Stimulated activated CD4-positive, alpha-beta T cell treated with anti-CD3 and anti-CD28 coated beads, Interleukin-15, amount 100 ng/mL, for 48 hours (primary cell): ENCODE data around the gene SYPL1.

ENCODE experiments used
- DNase-seq, 2 donors: peaks; one replicate each; pipeline ENCODE4 v3.0.0-alpha.2; 2020; ENCODE audit warnings: low read depth in 2 of 2

Gene SYPL1

DNA sequence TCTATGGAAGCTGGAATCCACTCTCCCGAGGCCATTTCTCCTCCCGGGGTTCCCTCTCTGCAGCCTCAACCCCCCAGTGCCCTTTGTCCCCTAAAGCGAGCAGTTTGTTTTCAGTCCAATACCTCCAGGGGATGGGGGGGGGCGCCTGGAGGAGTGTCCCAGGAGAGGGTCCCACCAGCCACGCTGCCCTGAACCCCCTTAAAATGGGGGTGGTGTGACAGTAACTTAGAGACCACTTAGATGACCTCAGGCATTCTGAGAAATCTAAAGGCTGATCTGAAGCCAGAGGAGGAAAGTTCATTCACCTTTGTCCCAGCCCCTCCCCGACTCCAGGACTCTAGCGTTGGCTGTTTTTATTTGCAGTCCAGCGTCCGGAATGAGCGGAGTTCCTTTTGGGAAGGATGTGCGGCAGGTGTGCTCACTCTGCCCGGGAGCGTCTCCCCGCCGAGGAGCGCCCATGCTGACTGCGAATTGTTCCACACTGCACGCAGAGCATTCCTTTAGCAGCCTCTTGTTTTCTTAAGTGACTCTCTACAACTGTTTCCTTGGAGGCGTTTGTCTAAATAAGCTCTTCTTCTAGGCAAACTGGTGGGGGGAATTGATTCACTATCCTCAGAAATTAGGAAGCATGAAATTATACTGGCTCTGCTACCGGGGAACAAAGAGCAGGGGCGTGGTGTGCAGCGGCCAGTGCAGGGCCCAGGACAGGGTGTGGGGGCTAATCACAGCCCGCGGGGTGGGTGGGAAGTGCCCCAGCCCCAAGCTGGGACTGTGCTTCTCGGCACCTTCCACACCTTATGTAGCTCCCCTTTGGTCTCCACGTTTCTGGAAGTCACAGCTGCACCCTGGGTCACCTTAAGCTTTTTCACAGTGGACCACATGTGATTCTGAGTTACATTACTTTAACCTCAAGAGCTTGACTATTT, 46.3 kb downstream of the SYPL1 start:
- DNase-seq, result no peak

DNA sequence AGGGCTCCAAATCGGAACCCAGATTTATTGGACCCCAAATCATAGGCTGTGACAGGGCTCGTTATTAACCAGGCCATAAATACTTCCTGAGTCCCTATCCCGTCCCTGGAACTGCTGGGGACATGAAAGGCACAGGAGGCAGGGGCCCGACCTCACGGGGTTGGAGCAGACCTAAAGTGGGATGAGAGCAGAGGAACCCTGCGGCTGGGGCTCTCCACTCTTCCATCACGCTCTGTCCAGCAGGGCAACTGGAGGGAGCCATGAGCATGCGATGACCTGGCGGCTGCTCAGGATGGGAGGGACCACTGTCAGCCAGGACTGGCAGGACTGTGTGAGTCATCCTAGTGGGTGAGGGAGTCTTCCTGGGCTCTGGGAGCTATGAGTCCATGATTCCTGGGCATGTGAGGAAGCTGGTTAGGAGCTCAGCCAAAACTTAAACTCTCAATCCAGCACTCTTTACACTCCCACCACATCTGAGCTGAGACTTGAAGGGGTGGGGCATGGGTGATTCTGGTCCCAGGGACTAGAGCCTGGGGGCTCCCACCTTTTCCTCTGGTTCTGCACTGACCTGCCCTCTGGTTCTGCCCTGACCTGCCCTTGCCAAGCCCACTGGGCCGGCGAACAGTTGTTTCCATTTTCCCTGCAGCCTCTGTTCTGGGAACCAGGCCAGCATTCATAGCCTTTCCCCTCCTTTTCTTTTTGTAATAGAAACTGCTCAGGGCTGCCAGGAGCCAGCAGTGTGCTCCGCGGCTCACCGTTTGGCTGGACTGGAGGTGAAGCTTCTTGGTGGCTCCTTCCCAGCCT, 47.1 kb downstream of the SYPL1 start:
- DNase-seq, result no peak

DNA sequence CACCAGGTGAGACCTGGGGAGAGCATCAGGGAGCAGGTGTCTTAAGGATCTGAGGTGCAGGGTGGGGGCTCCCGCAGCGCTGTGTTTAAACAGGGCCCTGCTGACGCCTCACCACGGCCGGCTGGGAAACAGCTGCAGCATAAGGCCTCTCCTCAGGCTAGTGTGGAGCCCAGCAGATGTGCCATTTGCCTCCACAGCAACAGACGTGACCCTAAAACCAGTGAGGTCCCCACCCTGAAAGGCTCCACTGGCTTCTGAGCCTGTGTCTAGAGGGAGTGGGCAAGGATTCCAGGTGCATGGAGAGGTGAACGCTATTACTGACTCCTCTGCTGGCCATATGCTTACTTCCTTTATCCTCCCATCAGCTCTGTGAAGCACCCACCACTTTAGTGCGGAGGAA, 47.8 kb downstream of the SYPL1 start:
- no peak for DNase-seq

DNA sequence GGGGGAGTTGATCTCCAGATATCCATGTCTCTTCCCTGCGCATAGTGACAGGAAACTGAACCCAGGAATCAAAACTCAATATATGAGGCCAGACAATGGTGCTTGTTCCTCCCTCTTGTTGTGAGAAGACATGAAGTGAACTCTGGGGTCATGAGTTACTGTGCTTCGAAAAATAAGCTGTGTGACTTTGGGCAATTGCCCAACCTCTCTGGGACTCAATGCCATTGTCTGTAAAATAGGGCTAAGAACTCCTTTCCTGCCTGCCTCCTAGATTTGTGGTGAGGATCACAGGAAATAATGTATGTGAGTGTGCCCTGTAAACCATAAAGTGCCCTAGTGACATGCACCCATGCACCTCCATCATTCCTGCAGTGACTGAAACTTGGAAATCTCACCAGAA, 48.4 kb downstream of the SYPL1 start:
- DNase-seq, result no peak

DNA sequence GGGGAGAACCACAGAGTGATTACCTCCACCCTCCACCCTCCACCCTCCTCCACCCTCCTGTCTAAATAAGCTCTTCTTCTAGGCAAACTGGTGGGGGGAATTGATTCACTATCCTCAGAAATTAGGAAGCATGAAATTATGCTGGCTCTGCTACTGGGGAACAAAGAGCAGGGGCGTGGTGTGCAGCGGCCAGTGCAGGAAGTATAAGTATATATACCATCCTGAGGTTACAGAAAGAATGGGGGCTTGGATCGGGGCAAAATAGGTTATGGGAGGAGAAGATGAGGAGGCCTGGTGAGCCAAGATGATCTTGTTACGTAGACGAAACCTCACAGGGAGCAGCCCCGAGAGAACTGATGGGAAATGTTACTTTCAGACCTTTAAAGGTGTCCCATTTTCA, 49.1 kb downstream of the SYPL1 start:
- DNase-seq, result no peak

DNA sequence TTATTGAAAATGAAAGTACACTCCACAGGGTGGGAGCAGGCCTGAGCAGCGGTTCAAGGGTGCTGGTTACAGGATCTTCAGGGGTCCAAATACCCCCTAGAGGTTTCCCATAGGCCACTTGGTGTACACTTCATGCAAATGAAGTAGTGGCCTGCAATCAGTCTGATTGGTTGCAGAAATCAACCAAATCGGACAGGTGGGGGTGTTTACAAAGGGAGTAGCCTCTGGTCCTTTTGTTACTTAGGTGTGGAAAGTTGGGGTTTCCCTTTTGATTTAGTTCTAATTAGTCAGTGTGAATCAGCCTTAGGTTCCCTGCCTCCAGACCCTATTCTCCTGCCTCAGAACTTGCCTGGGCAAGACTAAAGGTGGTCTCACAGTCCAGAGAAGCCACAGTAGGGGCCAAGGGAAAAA, 49.6 kb downstream of the SYPL1 start:
- no peak for DNase-seq

DNA sequence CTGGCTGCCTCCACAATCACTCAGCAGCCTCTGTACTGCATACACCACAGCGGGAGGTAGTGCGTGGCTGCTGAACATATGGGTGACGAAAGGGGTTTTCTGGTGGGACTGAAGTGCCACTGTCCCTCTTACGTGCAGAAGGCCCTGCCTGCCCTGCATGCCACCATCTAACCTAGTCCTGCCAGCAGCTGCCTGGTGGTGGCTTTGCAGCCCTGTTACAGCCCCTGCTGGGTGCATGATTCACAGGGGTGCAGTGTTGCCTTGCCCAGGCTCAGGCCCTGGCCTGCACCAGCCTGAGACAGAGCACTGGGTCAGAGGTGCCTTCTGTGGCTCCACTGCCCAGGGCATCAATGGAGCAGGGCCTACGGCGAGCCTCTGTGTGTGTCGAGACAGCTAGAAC, 50.1 kb downstream of the SYPL1 start:
- no peak for DNase-seq

DNA sequence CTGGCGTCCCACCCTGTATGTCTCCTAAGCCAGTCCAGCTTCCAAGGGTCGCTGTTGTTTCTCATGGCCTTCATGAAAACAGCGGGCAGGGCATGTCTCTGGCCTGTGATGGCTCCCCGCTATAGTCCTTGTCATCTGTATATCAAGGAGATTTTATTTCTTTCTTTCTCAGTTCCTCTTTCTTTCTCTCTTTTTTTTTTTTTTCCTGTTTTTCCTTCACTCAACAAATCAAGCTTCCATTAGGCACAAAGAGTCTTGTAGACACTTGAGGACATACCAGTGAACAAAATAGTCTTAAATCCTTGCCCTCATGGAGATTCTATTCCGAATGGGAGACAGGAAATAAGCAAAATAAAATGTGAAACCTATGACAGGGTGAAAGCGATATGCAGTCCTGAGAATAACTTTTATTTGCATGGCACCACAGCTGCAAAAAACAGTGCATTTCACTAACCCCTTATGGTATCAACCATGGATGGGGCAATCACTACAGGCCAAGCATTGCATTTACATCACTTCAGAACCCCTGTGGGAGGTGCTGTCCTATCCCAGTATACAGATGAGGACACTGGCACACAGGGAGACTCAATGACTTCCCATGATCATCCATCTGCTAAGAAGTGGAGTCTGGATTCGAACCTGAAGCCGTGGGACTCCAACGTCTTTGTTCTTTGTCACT, 50.7 kb downstream of the SYPL1 start:
- DNase-seq, result no peak

DNA sequence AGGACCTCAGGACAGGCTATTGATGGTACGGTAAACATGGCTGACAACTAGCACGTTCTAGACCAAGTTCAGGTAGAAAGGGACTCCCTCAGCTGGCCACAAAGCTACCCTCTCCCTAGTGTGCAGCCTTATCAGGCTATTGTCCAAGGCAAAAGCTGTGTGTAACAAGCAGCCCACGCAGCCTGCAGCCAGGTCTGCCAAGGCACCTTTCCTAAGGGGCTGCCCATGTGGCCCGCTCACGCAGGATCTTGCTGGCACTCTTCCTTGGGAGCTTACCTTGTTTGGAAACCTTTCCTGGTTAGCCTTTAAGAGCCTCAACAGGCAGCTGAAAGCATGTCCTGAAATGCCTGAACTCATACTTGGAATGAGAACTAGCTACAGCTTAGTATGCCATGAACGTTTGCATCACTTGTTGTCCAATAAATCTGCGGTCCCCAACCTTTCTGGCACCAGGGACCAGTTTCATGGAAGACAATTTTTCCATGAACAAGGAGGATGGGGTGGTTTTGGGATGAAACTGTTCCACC, 51.7 kb downstream of the SYPL1 start:
- no peak for DNase-seq

DNA sequence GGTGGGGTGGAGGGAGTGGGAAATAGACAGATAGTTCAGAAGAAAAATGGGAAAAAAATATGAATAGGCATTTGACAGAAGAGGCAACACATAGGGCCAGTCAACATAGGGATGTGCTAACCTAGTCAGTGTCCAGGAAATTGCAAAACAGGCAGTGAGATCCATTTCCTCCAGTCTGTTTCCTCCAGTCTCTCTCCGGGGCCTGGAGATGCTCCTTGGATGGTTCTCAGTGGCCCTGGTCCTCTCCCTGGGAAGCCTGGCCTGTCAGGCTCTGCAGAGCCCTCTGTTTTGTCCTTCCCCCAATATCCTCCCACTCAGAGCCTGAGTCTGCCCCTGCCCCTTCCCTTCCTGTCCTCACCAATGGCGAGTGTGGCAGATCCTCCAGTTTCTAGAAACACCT, 52.6 kb downstream of the SYPL1 start:
- DNase-seq, result no peak

DNA sequence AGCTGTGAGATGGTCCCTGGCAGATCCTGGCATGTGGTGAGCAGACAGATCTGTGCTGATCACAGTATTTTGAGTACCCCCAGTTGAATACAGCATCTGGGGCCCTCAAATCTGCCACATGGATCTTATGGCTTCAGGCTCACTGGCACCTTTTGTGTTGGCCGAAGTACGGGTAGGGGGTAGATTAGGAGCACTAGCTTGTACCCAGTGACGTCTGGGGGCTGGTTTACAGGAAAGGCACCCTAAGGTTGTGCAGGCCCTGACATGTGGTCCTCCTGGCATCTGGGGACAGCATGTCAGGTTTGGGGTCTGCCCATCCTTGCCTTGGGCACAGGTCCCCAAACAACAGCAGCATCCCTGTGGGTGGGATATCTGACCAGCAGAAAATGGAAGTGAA, 53.2 kb downstream of the SYPL1 start:
- no peak for DNase-seq

DNA sequence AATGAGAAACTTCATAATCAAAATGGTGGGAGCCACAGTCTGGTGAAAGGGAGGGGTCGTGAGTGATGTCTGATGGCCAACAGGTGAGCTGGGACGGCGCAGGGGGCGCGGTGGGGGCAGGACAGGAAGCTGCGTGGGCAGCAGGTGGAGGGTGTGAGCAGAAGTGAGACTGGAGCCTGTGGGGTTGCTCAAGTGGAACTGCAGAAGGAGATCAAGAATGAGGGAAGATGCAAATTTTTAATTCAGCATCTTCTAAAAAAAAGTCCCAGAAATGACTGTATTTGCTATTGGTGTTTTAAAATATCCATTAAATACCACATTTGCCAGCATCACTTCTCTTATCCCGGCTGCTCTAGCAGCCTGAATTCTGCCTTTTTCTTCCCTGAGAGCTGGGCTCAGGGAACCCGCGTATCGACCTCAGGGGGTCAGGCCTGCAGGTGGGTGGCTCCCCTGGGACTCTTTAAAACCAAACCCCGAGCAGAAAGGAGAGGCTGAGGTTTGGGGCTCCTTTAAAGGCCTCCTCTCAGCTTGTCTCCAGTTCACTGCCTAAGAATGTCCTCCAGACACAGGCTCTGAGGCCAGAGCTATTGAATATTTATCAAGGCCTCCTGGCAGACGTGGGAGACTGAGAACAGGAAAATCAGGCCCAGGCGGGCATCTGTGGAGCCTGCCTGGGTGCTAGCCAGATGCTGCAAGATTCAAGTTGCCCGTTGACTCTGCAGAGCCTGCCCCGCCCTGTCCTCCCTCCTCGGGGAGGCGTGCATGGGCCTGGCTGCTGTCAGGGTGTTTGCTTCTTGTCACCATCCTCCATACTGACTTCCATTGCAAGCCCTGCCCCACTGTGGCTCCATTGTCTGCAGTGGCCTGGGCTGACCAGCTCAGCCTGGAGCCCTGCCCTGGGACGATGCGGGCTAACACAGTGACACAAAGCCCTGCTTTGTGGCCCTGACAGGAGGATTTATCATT, 53.9 kb downstream of the SYPL1 start:
- DNase-seq, result no peak

DNA sequence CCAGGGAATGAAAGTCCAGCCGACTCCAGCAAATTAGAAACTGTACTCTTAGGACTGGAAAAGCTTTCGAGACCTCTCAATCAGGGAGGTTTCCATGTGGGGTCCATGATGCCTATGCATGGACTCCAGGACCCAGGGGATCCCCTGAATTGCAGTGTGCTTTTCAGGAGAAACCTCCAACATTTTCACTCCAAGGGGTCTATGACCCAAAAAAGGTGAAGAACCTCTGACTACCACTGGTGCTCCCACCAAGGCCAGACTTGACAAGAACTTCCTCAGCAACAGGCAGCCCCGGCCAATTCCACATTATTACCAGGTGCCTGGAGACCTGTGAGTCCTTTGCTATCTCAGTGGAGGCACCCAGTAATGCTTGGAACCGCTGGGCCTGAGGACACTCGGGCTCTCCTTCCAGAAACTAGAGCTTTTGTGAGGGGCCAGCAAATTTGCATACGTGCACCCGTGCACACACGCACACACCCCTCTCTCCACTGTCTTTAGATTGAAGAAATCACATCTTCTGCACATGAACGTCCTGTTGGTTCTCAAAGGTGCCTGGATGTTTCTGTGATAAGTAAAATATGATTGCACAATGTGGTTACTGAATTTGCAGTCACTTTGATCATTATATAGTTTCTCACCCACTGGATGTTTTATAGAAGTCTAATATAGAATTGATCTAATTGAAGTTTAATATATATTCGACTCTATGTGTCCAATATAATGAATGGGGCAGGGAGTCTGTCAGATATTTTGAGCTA, 54.7 kb downstream of the SYPL1 start:
- no peak for DNase-seq

DNA sequence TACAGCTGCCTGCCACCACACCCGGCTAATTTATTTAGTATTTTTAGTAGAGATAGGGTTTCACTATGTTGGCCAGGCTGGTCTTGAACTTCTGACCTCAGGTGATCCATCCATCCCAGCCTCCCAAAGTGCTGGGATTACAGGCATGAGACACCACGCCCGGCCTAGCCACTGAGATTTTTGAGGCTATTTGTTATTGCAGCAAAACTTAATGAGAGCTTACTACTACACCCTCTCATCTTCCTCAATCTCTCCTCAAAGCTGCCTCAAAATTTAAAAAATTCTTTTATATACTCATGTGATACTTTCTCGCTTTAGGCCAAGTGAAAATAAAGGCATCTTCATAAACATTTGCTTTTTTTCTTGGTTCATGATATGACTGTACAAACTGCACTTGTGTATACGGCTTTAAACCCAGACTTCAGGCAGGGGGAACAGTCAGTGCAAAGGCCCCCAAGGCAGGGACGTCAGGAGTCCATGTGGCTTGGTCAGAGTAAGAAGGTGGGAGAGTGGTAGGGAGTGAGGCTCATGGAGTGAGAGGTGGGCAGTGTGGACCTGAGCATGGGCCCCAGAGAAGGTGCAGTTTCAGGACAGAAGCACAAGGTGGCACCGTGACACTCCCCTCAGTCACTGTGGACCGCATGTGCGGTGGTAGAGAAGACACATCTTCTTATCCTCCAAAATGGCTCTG, 55.5 kb downstream of the SYPL1 start:
- peak; percentile 46 to 50 for DNase-seq

DNA sequence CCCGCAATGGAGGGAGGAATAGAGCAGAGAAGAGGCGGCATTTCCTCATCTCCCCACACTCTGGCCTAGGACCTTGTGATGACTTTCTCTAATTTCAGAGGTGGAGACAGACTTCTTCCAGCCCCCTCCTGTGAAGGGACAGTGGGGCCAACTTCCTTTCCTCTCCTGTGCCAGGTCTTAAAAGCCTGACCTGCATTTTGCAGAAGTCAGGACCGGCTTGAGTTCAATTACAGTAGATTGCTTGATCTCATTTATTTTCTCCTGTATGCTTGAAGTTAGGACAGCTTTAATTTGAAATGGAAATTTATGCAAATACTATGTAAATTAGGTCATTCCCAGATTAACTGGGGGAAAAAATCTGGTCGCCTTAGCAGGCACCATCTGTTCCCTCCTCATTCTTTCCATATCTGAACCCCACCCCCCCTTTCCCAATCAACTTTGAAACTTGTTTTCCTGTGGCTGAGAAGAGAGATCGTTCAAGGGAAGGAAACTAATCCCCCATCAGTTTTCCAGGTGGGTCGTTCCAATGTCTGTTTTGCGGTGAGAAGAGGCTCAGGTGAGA, 57.1 kb downstream of the SYPL1 start:
- no peak for DNase-seq

DNA sequence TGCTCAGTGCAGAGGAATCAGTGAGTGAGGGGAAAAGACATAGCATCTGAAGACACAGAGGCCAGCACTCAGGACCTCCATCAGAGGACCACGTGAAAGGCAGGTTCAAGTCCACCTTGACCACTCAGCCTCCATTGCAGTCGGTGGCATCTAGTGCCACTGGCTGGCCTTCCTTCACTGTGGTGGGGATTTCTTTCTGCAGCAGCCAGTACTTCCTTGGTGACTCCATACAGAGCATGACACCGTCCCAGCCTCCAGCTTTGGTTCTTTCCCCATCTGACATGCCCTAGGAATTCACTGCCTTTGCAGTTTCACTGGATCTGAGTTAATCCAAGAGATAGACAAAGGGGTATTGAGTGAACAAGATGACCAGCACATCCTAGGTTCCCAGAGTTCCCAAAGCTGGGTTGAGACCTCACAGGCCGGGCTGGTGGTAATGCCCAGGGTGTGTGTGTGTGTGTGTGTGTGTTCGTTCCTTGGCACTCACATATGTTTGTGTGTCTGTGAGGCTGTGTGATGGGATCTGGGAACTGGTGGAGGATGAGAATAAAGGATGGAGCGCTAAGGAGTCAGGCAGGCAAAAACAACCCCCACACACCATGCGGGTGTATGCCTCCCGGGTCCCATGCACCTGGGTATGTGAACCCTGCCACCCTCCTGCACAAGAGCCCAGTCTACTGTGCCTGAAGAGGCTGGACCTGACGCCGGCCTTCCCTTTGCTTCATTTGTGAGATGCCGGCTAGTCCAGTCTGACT, 57.8 kb downstream of the SYPL1 start:
- DNase-seq, result no peak

DNA sequence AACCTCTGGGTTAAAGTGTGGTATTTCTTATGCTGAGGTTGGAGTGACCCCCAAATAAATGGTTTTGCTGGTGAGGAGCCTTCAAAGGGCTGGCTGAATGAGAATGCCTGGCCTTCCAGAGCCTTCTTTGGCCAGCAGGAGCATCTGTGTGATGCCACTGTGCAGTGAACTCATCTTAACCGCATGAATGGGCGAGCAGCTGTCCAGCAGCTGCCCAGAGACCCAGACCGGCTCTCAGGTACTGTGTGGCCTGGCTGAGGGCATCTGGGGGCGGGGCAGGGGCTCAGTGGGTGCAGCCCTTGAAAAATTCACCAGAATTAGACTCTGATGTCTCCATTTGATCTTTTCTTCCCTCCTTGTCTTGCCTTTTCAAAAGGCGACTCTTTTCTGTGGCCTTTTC, 59.0 kb downstream of the SYPL1 start:
- DNase-seq, result no peak

DNA sequence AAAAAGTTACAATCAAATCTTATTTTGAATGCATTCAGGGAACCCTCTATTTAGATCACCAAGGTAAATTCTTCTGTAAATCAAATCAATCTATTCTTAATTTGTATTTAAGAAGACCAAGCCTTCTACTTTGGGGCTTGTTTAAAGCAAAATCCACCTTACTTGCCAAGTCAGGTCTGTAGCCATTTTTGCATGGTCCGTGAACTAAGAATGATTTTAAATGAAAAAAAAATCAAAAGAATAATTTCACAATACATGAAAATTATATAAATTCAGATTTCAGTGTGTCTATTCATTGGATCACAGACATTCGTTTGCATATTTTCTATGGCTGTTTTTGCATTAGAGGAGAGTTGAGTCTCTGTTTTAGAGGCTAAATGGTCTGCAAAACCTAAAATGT, 59.4 kb downstream of the SYPL1 start:
- DNase-seq, result no peak

DNA sequence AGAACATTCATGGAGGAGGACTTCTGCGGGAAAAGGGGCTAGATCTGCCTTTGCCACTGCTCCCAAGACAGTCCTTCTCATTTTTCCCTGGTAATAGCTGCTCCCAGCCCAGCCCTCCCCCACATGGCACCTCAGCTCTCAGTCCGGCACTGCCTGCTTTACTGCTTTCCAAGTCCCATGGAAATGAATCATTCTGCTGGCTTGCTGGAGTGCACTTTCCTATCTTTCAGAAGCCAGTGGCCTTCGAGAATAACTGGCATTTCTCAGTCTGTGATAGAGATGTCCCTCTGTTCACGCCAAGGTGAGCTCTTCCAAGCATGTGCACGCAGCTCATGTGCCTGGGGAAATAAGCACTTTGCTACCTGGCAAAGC, 61.4 kb downstream of the SYPL1 start:
- DNase-seq, result no peak
